IMR-90 (cell line): ENCODE data around the gene AADAC. TPM values are rescaled to one million over a fixed set of nuclear protein-coding genes. Genes with fewer than 3 reads are reported as not detected.

Experiments
- ATAC-seq: fragments of 200-7000 bp; cut with Tn5 transposase; 2 replicates; pipeline ENCODE4 v1.9.1; 2020; ENCODE audit warnings: low read depth, mild to moderate bottlenecking, moderate library complexity
- BruUV-seq: library from RNA; stranded (reverse); fragments of 400-500 nt; replicated peaks from 2 replicates; lab custom pipeline; 2021; lab: Mats Ljungman, UMichigan
- CTCF ChIA-PET: fragments of 300-600 bp; formaldehyde crosslinking; extraction: SDS; loops from one replicate; lab custom pipeline; 2021; ENCODE audit warnings: antibody characterized with exemption; lab: Yijun Ruan, JAX
- POLR2A ChIA-PET: fragments of 300-600 bp; sonication (Branson Sonifier 250); formaldehyde crosslinking; loops from one replicate; lab custom pipeline; 2022; ENCODE audit warnings: antibody characterized with exemption; ENCODE audit not compliant: unreplicated experiment; lab: Charles Lee
- DNase-seq: peaks from one replicate; pipeline ENCODE4 v3.0.0; 2013
- H2AFZ ChIP-seq: replicated peaks from 2 replicates; pipeline ENCODE3; 2013; ENCODE audit warnings: low read length, mild to moderate bottlenecking; ENCODE audit not compliant: poor library complexity
- H2AK5ac ChIP-seq: 2 replicates; pipeline ENCODE4 v1.6.1; 2013; ENCODE audit warnings: low read depth, low read length, inconsistent platforms
- H2AK9ac ChIP-seq: replicated peaks from 2 replicates; pipeline ENCODE3; 2013; ENCODE audit warnings: mild to moderate bottlenecking, low read depth, low read length, moderate library complexity; ENCODE audit not compliant: poor library complexity
- H2BK120ac ChIP-seq: 2 replicates; pipeline ENCODE4 v1.6.1; 2013; ENCODE audit warnings: low read depth, low read length, inconsistent platforms
- H2BK15ac ChIP-seq: 3 replicates; pipeline ENCODE4 v1.6.1; 2013; ENCODE audit warnings: low read depth, low read length, inconsistent platforms
- H2BK20ac ChIP-seq: 2 replicates; pipeline ENCODE4 v1.6.1; 2013; ENCODE audit warnings: low read depth, mild to moderate bottlenecking, inconsistent platforms, low read length, moderate library complexity
- H2BK5ac ChIP-seq: 2 replicates; pipeline ENCODE4 v1.6.1; 2013; ENCODE audit warnings: mild to moderate bottlenecking, low read depth, low read length, inconsistent platforms; ENCODE audit not compliant: poor library complexity, severe bottlenecking
- H3K14ac ChIP-seq: replicated peaks from 2 replicates; pipeline ENCODE4 v1.6.1; 2013; ENCODE audit warnings: low read depth, low read length, inconsistent platforms
- H3K18ac ChIP-seq: 2 replicates; pipeline ENCODE4 v1.6.1; 2013; ENCODE audit warnings: low read depth, low read length, control low read depth
- H3K23ac ChIP-seq: 2 replicates; pipeline ENCODE4 v1.6.1; 2013; ENCODE audit warnings: low read depth, low read length, inconsistent platforms
- H3K27ac ChIP-seq: 2 replicates; pipeline ENCODE4 v1.5.1; 2013; ENCODE audit warnings: mild to moderate bottlenecking, control low read depth, low read length; ENCODE audit not compliant: insufficient read depth
- H3K27me3 ChIP-seq: 2 replicates; pipeline ENCODE4 v1.6.1; 2013; ENCODE audit warnings: low read length; ENCODE audit not compliant: control insufficient read depth, insufficient read depth
- H3K36me3 ChIP-seq: 2 replicates; pipeline ENCODE4 v1.6.1; 2013; ENCODE audit warnings: low read length, mixed read lengths; ENCODE audit not compliant: control insufficient read depth, insufficient read depth
- H3K4ac ChIP-seq: 2 replicates; pipeline ENCODE4 v1.6.1; 2013; ENCODE audit warnings: low read depth, low read length, inconsistent platforms
- H3K4me1 ChIP-seq: 2 replicates; pipeline ENCODE4 v1.6.1; 2013; ENCODE audit warnings: low read length, mixed read lengths; ENCODE audit not compliant: control insufficient read depth, insufficient read depth
- H3K4me2 ChIP-seq: 2 replicates; pipeline ENCODE4 v1.6.1; 2013; ENCODE audit warnings: low read depth, mild to moderate bottlenecking, control low read depth, low read length, moderate library complexity
- H3K4me3 ChIP-seq: 2 replicates; pipeline ENCODE4 v1.5.1; 2013; ENCODE audit warnings: low read depth, mild to moderate bottlenecking, control low read depth, low read length, moderate library complexity; ENCODE audit not compliant: insufficient read depth
- H3K56ac ChIP-seq: 2 replicates; pipeline ENCODE4 v1.6.1; 2013; ENCODE audit warnings: low read length, inconsistent platforms; ENCODE audit not compliant: insufficient read depth; ENCODE audit errors: extremely low read depth
- H3K79me1 ChIP-seq, 2 experiments: 2 replicates each; pipeline ENCODE4 v1.6.1; 2013; ENCODE audit warnings: low read length in 2 of 2, inconsistent platforms in 1 of 2, low read depth in 1 of 2
- H3K9ac ChIP-seq: 2 replicates; pipeline ENCODE4 v1.6.1; 2013; ENCODE audit warnings: low read depth, low read length, control low read depth
- H3K9me1 ChIP-seq: 2 replicates; pipeline ENCODE4 v1.6.1; 2013; ENCODE audit warnings: low read length, inconsistent platforms; ENCODE audit not compliant: insufficient read depth
- H3K9me3 ChIP-seq: 2 replicates; pipeline ENCODE4 v1.6.1; 2013; ENCODE audit warnings: low read length; ENCODE audit not compliant: control insufficient read depth, insufficient read depth
- H4K20me1 ChIP-seq: 2 replicates; pipeline ENCODE4 v1.6.1; 2013; ENCODE audit warnings: low read length, inconsistent platforms; ENCODE audit not compliant: insufficient read depth
- H4K5ac ChIP-seq: 2 replicates; pipeline ENCODE4 v1.6.1; 2013; ENCODE audit warnings: mild to moderate bottlenecking, low read depth, low read length, control low read depth
- H4K8ac ChIP-seq, 2 experiments: 2 replicates each; pipeline ENCODE4 v1.6.1; 2013; ENCODE audit warnings: low read depth in 2 of 2, low read length in 2 of 2, control low read depth in 1 of 2, inconsistent platforms in 1 of 2
- H4K91ac ChIP-seq: 2 replicates; pipeline ENCODE4 v1.6.1; 2013; ENCODE audit warnings: low read depth, low read length, inconsistent platforms; ENCODE audit not compliant: insufficient read depth
- BHLHE40 ChIP-seq: fragments of 150-350 bp; IDR thresholded peaks from 2 replicates; pipeline ENCODE4 v1.6.1; 2016; ENCODE audit warnings: mild to moderate bottlenecking, low read depth, low read length
- CEBPB ChIP-seq: IDR thresholded peaks from 2 replicates; pipeline ENCODE4 v1.6.1; 2012; ENCODE audit warnings: low read depth, low read length, improper control_type of control experiment
- CHD1 ChIP-seq: IDR thresholded peaks from 2 replicates; pipeline ENCODE4 v1.6.1; 2012; ENCODE audit warnings: low read depth, low read length, improper control_type of control experiment
- FOS ChIP-seq: fragments of 150-350 bp; IDR thresholded peaks from 2 replicates; pipeline ENCODE4 v1.6.1; 2016; ENCODE audit warnings: low read depth, low read length
- MAFK ChIP-seq: IDR thresholded peaks from 2 replicates; pipeline ENCODE4 v1.6.1; 2012; ENCODE audit warnings: low read depth, low read length, improper control_type of control experiment
- MAZ ChIP-seq: IDR thresholded peaks from 2 replicates; pipeline ENCODE4 v1.6.1; 2012; ENCODE audit warnings: low read depth, mild to moderate bottlenecking, low read length, improper control_type of control experiment, moderate library complexity, borderline replicate concordance
- MXI1 ChIP-seq: IDR thresholded peaks from 2 replicates; pipeline ENCODE4 v1.6.1; 2012; ENCODE audit warnings: low read depth, mild to moderate bottlenecking, low read length, moderate library complexity, borderline replicate concordance
- NFE2L2 ChIP-seq: fragments of 150-350 bp; IDR thresholded peaks from 2 replicates; pipeline ENCODE4 v1.6.1; 2016; ENCODE audit warnings: low read depth, mild to moderate bottlenecking, low read length
- POLR2A ChIP-seq: IDR thresholded peaks from 2 replicates; pipeline ENCODE4 v1.6.1; 2012; ENCODE audit warnings: mild to moderate bottlenecking, low read depth, low read length
- RAD21 ChIP-seq: IDR thresholded peaks from 2 replicates; pipeline ENCODE4 v1.6.1; 2012; ENCODE audit warnings: low read length, improper control_type of control experiment
- RCOR1 ChIP-seq: IDR thresholded peaks from 2 replicates; pipeline ENCODE4 v1.6.1; 2012; ENCODE audit warnings: mild to moderate bottlenecking, low read length, improper control_type of control experiment; ENCODE audit not compliant: insufficient replicate concordance
- RFX5 ChIP-seq: IDR thresholded peaks from 2 replicates; pipeline ENCODE4 v1.8.0; 2012; ENCODE audit warnings: low read depth, mild to moderate bottlenecking, low read length, moderate library complexity
- SMC3 ChIP-seq: fragments of 150-350 bp; IDR thresholded peaks from 2 replicates; pipeline ENCODE4 v1.6.1; 2016; ENCODE audit warnings: low read depth, mild to moderate bottlenecking, antibody characterized with exemption, low read length, moderate library complexity
- WGBS, 2 experiments: methylation state at CpG; one replicate each; pipeline versions ENCODE4 v1.1.5 to v1.1.7; 2013; ENCODE audit warnings: missing lambda C conversion rate in 2 of 2; ENCODE audit not compliant: insufficient read length in 1 of 2; ENCODE audit errors: extremely low coverage in 2 of 2; 5-methylcytosine and 5-hydroxymethylcytosine counted together
- dilution Hi-C: fragments of 300-500 bp; cut with HindIII; formaldehyde crosslinking; loops from one replicate; pipeline ENCODE4 v1.14.3; 2018; ENCODE audit warnings: low sequenced_read_pairs; ENCODE audit not compliant: unreplicated experiment
- in situ Hi-C: fragments of 300-500 bp; cut with MboI; formaldehyde crosslinking; loops from 3 replicates; pipeline ENCODE4 v1.14.3; 2019; ENCODE audit warnings: low sequenced_read_pairs, inconsistent platforms, mixed read lengths
- intact Hi-C: fragments of 100-400 bp; cut with micrococcal nuclease; formaldehyde crosslinking; loops from 2 replicates; pipeline ENCODE4 v1.10.0; 2022
- polyA plus RNA-seq, 3 experiments: library from polyadenylated mRNA; depleted of rRNA; stranded (reverse); fragments of >200 nt; gene quantifications; 2 replicates each; pipeline ENCODE4 v1.2.3, GENCODE V29; 2012; ENCODE audit warnings: low replicate concordance in 1 of 3
- total RNA-seq: library from RNA; depleted of rRNA; stranded (reverse); fragments of >200 nt; gene quantifications from 2 replicates; pipeline ENCODE4 v1.2.3, GENCODE V29; 2012
- TF ChIP-seq, protein P1 (sequence below): fragments of 150-350 bp; IDR thresholded peaks from 2 replicates; pipeline ENCODE4 v1.6.1; 2016; ENCODE audit warnings: low read depth, mild to moderate bottlenecking, low read length, moderate library complexity, borderline replicate concordance
- TF ChIP-seq, protein P2 (sequence below): conservative IDR thresholded peaks from 2 replicates; pipeline ENCODE4 v1.5.1; 2012; ENCODE audit warnings: mild to moderate bottlenecking, low read depth, low read length, improper control_type of control experiment
- TF ChIP-seq, protein P3 (sequence below): fragments of 150-350 bp; IDR thresholded peaks from 2 replicates; pipeline ENCODE4 v1.6.1; 2017; ENCODE audit warnings: mild to moderate bottlenecking, antibody characterized with exemption, low read length, low read depth

Gene AADAC
- total and polyA plus RNA-seq, 2 of the 4 experiments (the other 2 are of a cell fraction), result not detected

DNA sequence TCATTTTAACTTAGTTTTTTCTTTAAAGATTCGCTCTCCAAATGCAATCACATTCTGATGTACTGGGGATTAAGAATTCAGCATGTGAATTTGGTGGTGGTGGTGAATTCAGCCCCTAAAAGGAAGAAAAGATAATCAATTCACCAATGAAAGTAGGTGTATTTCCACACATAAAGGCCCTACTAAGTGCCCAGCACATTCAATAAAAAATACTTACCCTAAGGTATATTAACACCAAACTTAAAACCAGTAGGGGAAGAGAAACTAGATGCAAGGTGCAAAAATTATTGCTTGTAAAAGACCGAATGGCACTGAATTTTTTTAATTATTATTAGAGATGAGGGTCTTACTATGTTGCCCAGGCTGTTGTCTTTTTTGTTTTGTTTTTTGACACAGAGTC lies 42.7 kb downstream of the AADAC start:
- Histone ChIP-seq H3K79me1 (no peaks in the 10 kb centered on the region), H4K5ac (no peak overlapping the region), H3K23ac (no peak overlapping the region), H3K9ac (no peak overlapping the region), H4K91ac (no peak overlapping the region), H2AK5ac (no peak overlapping the region), H3K27me3 (no peaks in the 10 kb centered on the region), H2BK20ac (no peak overlapping the region), H2BK5ac (no peak overlapping the region), H3K36me3 (no peaks in the 10 kb centered on the region), H2AFZ (no peak overlapping the region), H3K27ac (no peak overlapping the region), H2BK120ac (no peak overlapping the region), H3K9me3 (no peaks in the 10 kb centered on the region), H4K8ac (no peak overlapping the region), H3K9me1 (no peaks in the 10 kb centered on the region), H3K56ac (no peak overlapping the region), H4K20me1 (no peaks in the 10 kb centered on the region), H3K4me1 (no peaks in the 10 kb centered on the region), H3K4me2 (no peak overlapping the region), H3K4ac (no peak overlapping the region), H3K4me3 (no peak overlapping the region), H3K18ac (no peak overlapping the region), H2AK9ac (no peak overlapping the region), H2BK15ac (no peak overlapping the region), H3K14ac (no peak overlapping the region)
- in situ Hi-C loops, result no loop called here
- no CpG with 5 or more reads among the region's 2 CpGs for WGBS, 2 experiments
- ChIA-PET POLR2A (no interaction called here), CTCF (no interaction called here)
- dilution Hi-C loops, result no loop called here
- DNase-seq, result no peak
- intact Hi-C loops, result no loop called here
- TF ChIP-seq CEBPB (no peak), POLR2A (no peak), MXI1 (no peak), NFE2L2 (no peak), MAFK (no peak), SMC3 (no peak), RFX5 (no peak), RCOR1 (no peak), FOS (no peak), RAD21 (no peak), BHLHE40 (no peak), MAZ (no peak), CHD1 (no peak)
- TF ChIP-seq, protein P1, sequence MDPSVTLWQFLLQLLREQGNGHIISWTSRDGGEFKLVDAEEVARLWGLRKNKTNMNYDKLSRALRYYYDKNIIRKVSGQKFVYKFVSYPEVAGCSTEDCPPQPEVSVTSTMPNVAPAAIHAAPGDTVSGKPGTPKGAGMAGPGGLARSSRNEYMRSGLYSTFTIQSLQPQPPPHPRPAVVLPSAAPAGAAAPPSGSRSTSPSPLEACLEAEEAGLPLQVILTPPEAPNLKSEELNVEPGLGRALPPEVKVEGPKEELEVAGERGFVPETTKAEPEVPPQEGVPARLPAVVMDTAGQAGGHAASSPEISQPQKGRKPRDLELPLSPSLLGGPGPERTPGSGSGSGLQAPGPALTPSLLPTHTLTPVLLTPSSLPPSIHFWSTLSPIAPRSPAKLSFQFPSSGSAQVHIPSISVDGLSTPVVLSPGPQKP, result no peak
- TF ChIP-seq, protein P2, sequence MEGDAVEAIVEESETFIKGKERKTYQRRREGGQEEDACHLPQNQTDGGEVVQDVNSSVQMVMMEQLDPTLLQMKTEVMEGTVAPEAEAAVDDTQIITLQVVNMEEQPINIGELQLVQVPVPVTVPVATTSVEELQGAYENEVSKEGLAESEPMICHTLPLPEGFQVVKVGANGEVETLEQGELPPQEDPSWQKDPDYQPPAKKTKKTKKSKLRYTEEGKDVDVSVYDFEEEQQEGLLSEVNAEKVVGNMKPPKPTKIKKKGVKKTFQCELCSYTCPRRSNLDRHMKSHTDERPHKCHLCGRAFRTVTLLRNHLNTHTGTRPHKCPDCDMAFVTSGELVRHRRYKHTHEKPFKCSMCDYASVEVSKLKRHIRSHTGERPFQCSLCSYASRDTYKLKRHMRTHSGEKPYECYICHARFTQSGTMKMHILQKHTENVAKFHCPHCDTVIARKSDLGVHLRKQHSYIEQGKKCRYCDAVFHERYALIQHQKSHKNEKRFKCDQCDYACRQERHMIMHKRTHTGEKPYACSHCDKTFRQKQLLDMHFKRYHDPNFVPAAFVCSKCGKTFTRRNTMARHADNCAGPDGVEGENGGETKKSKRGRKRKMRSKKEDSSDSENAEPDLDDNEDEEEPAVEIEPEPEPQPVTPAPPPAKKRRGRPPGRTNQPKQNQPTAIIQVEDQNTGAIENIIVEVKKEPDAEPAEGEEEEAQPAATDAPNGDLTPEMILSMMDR, result no peak
- TF ChIP-seq, protein P3, sequence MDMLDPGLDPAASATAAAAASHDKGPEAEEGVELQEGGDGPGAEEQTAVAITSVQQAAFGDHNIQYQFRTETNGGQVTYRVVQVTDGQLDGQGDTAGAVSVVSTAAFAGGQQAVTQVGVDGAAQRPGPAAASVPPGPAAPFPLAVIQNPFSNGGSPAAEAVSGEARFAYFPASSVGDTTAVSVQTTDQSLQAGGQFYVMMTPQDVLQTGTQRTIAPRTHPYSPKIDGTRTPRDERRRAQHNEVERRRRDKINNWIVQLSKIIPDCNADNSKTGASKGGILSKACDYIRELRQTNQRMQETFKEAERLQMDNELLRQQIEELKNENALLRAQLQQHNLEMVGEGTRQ, result no peak
- no TSS peak for BruUV-seq
- no peak for ATAC-seq
